Fibroblast of upper back skin (primary cell): ENCODE results near the gene TSLP.

ENCODE experiments used
- DNase-seq: peaks from one replicate; pipeline ENCODE4 v3.0.0-alpha.2; 2013

The TSLP gene

DNA sequence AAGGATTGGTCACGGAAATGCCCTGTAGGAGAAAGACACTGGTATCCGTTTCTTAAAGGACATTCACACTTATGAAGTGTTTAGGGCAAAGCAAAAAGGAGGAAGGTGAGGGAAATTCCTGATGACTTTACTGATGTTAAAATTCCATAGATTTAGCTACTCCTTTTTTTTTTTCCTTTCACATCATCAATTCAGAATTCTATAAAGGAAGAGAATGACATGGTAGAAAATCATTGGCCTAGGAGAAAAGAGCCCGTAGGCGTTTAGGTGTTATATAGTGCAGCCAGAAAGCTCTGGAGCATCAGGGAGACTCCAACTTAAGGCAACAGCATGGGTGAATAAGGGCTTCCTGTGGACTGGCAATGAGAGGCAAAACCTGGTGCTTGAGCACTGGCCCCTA, at the start of gene TSLP:
TSLP (plus strand) TSS at position 301 of the 400 bp plus-strand sequence. CDS start 178 bp downstream, outside the sequence.
- no peak for DNase-seq

DNA sequence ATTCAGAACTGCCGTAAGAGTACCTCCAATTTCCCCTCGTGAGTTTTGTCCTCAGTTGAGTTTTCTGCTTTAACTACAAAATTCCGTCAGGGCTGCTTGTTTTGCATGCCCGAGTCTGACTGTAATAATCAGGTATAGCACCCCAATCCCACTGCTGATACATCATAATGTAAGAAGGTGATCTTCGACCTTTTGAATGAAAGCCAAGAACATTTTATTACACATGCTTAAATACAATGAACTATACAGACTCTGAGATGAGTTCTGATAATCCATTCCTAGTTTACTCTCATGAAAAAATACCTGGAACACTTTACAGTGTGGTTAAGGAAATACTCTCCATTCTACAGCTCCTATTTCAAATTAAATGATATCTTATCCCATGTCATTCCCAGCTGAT, 49.2 kb upstream of the TSLP start:
- DNase-seq = no peak

DNA sequence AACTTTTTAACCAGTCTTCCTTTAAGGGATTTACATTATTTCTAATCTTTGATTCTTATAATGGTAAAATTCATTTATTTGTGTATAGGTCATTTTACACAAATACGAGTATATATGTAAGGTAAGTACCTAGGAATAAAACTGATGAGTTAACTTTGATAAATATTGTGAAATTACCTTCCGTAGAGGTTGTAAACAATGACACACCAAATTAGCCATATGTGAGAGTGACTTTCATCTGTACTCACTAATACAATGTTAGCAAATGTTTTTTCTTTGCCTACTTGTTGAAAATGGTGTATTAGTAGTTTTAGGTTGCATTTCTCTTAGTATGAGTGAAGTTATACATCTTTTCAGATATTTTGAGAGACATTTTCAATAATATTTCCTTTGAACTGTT, 42.6 kb upstream of the TSLP start:
- DNase-seq = no peak

DNA sequence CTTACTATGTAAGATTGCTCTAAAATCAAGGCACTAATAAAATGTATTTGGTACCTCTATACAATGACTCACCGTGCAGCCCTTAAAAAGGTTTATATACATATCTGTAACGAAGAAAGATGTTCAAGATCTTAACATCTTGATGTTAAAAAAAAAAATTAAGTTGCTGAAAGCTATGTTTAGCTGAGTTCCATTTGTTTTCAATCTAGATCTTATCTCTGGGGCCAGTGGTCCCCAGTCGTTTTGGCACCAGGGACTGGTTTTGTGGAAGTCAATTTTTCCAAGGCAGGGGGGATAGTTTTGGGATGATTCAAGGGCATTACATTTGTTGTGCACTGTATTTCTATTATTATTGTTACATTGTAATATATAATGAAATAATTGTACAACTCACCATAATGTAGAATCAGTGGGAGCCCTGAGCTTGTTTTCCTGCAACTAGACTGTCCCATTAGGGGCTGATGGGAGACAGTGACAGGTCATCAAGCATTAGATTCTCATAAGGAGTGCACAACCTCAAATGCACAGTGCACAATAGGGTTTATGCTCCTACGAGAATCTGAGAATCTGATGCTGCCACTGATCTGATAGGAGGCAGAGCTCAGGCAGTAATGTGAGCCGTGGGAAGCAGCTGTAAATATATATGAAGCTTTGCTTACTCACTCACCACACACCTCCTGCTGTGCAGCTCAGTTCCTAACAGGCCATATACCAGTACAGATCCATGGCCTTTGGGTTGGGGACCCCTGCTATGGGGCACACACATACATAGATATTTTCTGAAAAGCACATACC, 27.6 kb upstream of the TSLP start:
- peak; percentile 71 for DNase-seq

DNA sequence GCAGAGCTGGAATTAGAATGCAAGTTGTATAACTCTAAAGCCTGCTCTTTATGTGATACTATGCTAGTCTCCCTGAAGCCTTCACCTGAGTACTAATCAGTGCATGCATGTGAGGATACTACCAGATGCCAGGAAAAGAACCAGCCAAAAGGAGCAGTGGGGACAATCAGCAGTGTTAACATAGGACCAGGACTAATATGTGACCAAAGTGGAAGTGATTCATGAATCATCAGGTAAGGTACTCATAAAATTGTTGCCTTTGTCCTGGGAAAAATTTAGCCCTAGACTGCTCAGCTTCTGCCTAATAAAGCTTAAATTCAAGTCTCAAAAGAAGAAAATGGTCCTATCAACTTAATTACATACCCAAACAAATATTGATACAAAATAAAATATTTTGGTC, 13.4 kb upstream of the TSLP start:
- no peak for DNase-seq

DNA sequence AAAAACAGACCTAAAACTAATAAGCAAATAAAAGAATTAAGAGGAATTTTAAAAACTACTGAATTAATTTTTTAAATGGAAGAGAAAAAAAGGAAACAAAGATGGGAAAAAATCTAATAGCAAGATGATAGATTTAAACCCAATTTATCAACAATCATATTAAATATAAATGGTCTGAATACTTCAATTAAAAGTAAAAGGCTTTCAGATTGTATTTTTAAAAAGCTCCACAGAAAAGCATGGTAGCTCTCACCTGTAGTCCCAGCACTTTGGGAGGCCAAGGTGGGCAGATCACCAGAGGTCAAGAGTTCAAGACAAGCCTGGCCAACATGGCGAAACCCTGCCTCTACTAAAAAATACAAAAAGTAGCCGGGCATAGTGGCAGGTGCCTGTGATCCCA, 11.3 kb upstream of the TSLP start:
- no peak for DNase-seq

DNA sequence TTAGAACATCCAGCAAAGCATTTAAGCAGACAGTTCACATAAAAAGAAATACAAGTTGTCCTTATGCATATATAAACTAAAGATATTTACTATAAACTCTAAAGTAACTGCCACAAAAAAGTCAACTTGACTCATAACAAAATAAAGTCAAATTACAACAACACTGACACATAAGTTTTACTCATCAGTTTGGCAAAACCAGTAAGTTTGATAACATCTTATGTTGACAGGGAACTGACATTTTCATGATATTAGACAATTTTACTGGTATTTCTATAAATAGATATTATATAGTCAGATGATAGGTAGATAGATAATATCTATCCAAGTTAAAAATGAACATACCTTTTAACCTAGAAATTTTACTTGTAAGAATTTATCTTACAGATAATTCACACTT, 9.9 kb upstream of the TSLP start:
- no peak for DNase-seq

DNA sequence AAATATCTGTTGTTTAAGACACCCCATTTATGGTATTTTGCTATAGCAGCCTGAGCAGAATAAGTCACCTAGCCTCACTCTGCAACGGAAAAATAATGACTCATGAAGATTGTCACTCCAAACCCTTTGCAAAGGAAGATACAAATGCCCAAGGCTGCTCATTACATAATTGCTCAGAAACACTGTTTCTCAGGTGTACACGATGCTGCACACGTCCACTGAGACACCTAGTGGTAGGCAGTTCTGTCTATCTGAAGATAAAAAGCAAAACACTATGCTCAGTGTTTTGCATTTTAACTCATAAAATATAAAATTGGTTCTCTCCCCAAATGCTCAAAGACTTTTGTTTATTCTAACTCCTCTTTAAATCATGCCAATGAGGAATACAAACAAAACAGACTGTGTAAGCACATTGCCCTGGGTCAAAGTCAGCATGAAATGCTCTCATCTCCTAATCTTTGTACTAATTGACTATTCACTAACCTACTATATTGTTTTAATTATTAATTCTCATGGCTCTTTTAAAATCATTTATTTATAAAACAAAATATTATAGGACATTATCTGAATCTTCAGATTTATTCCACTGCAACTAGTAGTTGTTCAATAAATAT, 7.7 kb upstream of the TSLP start:
- DNase-seq = no peak

DNA sequence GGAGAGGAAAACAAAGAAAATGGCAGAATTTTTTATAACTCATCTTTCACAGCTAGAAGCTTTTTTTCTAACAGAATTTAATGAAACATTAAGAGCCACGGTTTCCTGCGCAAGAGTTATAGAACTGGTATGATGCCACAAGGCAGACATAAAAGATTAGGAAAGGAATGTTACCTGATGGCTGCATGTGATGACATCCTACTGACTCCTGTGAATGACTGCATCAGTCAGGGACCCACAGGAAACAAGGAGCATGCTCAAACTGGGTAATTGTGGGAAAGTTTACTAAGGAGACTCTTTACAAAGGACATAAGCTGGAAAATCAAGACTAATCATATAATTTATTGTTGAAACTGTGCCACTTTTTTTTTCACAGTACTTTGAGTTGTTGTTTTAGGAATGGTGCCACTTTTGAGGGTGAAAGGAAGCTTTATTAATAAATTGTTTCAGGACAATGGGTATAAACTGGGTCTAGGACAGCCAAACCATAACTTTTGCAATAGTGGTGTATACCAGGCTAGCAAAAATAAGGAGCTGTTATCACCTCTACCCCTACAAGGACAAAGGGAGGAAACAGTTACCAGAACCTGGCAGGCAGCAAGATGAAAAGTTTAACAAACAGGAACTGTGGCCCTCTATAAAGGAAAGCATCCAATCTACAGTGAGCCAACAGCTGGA, 5.1 kb upstream of the TSLP start:
- DNase-seq = no peak

DNA sequence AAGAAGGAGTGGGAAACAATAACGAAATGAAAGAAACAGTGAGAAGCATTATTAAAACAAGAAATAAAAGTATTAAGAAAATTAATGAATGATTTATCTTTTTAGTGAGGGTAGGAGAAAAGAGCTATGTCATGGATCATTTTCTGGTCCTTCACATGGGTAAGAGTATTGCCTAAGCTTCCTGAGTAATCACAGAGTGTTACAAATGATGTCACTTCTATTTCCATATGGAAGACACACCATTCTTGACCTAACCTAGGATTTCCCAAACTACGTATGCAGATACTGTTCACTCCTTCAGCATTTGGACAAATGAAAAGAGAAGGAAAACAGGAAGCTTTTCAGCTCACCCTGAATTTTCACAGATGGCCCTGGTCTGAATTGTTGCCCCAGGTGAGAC, 3.3 kb upstream of the TSLP start:
- no peak for DNase-seq

DNA sequence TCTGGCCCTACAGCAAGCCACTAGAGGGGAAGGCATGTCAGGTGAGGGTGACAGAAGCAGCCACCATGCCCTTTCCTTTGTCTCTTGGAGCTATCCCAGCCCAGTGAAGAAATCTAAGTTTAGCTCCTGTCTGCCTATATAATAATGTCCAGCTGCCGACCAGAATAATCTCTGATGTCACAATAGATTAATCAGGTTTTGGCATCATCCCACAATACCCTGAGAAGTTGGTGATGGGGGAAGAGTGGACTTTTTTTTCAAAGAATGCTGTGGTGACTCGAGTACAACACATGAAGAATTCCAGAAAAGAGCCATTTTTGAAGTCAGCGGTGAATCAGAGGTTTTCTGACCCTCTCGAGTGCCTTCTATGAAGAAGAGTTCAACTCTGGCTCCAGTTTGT, 1.7 kb upstream of the TSLP start:
- peak; percentile 88 for DNase-seq

DNA sequence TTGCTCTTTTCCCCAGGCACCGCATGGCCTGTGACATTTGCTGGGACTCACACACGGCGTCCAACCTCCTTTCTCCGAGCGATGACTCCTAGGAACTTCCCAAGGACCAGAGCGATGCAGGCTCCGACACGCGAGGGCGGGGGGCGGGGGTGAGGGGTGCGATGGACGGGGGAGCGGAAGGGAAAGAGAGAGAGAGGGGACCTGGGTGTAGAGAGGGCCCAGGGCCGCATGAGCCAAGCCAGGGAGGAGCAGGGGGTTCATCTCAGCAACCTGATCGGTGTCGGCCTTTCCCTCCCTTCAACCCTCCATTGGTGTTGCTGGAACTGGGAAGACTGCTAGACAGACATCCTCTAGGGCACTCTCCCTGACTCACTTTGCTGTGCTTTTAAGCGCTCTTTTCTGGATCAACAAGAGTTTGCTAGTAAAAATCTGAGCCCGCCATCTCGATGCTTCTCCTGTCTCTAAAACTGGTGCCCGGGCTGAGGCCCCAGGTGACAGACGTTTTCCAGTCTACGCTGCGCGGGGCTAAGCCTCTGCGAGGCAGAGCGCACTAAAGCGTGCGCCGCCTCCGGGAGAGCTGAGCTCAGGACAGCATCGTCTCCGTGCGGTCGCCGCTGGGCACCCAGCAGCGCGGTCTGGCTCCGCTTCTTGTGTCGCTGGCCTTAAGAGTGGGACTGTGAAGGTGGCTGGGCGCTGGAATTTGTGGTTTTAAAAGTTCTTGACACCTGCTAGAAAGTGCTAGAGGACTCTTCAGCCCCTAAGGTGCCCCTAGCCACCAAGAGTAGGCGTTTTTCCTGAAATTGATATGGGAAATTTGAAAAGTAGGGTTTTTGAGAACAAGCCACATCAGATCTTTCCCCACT, 1.0 kb upstream of the TSLP start:
- DNase-seq = no peak

DNA sequence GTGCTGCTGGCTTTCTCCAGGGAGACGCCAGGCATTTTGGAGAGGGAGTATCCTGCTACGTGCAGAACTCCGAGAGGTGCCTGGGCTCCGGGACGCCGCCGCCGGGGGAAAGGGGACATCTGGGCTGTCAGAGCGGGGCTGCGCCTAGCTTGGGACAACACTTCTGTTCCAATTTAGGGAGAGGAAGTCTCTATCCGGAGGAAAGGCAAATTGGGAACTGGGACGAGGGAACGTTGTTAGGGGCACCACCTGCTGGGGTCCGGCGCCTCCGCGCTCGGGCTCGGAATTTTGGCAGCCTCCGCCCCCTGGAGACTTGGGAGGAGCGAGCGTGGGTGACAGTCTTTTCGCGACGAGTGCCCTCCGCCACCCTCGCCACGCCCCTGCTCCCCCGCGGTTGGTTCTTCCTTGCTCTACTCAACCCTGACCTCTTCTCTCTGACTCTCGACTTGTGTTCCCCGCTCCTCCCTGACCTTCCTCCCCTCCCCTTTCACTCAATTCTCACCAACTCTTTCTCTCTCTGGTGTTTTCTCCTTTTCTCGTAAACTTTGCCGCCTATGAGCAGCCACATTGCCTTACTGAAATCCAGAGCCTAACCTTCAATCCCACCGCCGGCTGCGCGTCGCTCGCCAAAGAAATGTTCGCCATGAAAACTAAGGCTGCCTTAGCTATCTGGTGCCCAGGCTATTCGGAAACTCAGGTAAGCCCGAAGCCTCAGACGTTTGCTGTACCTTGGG, 1.6 kb downstream of the TSLP start:
- DNase-seq = no peak

DNA sequence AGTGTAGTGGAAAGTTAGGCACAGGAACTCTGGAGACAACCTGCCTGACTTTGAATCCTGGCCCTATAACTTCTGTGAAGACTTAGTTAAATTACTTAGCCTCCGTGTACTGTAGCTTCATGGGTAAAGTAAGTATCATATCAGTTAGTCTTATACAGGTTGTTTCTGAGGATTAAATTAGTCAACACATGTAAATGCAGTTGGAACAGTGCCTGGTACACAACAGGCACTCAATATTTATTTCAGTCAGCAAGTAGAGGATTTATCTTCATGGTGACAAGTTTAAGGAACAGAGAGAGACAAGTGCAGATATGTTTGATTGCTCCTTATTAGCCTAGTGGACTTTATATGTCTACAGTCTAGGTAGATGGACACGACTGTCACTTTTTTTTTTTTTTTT, 2.7 kb downstream of the TSLP start:
- DNase-seq = no peak

DNA sequence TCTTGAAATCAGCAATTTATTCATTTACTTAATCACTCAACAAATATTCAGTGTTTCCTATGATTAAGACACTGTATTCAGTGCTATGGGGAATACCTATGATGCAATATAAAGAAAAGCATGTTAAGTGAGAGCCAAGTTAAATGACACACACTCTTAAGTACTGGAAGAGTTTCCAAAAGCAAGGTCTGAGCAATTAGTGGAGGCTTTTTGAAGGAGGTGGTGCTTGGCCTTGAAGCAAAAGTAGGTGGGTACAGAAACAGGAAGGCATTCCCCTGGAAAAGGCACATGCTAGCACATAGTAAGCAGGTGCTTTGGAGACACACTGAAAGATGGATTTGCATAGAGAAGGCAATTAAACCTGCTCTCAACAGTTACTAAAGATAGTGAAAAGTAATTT, 4.0 kb downstream of the TSLP start:
- peak; percentile 95 for DNase-seq

DNA sequence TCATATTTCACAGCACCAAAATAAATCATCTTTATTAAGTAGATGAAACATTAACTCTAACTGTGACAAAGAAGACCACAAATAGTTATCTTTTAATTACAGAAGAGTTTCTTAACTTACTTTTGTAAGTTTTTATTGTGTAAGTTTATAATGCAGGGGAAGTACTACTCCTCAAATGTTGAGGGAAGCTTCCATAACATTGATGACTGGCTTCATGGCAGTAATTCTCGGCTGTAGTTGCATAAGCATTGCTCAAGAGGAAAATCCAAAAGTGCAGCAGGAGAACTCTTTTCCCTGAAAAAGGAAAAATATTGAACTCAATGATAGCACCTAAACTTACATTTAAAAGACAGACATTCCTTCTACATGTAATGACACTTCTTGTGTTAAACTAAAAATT, 4.6 kb downstream of the TSLP start:
- peak; percentile 23 for DNase-seq

DNA sequence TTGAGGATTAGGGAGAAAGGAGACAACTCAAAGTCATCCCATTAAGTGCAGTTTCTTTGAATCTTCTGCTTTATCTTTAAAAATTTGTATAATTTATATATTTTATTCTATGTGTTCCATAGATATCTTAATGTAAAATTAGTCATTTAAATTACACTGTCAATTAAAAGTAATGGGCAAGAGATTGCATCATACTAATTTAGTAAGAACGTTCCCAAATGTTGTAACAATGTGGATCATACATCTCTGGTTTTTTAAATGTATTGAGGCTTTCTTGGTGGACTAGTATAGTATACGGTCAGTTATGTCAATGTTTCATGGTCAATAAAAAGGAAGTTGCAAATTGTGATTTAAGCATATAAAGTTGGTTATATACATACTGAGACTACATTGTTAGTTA, 6.2 kb downstream of the TSLP start:
- no peak for DNase-seq

DNA sequence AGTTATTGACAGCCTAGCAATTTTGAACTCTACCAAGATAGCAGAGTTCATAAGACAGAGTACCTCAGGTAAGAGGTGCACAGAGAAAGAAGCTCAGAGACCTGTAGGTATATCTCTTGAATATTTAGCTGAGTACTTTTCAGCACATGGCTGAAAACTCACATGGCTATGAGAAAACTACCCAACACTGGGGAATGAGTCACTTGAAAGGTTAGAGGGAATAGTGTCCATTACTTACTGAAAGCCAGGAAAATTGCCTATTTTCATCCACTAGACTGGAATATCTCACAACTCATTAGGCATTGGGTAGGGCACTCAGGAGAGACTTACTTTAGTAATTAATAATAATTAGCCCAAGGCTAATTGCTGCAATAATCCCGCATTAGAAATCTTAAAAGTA, 8.3 kb downstream of the TSLP start:
- no peak for DNase-seq

DNA sequence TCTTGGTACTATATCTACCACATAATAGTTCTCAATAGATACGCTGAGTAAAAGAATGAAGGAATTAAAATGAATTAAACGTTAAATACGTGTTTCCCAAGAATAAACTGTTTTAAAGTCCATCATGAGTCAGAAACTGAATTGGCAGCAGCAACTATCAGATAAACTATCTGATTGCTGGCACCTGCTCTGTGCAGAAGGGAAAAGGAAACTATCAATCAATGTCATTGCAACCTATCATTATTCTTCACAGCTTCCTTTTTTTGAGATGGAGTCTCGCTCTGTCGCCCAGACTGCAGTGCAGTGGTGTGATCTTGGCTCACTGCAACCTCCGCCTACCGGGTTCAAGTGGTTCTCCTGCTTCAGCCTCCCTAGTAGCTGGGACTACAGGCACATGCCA, 11.8 kb downstream of the TSLP start:
- DNase-seq = no peak

DNA sequence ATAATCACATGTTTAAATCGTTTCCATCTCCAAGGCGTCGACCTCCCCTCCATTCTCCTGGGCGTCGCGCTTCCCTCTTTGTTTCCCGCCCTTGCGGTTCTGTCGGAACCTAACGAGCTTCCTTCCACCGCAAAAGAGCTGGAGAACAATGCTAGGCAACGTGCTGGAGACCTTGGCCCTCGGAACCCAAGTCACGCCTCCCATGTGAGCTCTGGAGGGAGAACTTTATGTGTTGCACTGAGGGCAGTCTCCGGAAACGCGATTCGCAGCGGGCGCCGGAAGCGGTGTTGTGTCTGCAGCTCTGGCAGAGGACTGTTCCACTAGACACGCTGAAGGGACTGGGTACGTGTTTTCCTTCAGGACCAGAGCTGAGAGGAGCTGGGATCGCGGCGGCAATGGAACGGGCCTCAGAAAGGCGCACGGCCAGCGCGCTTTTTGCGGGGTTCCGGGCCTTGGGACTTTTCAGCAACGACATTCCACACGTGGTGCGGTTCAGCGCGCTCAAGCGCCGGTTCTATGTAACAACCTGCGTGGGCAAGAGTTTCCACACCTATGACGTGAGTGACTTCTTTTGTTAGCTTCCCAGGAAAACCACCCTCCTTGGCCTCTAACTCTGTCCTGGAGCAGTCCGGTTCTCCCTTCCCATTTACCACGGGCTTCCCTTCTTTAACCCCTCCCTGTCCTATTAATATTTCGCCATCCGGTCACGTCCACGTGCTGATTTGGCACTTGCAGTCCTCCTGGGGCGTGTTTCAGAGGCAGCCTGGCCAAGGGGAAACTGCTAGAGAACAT, 20.7 kb downstream of the TSLP start, which contains the start of gene WDR36:
WDR36 (plus strand) TSS at position 287 of the 792 bp plus-strand sequence; CDS start at position 396, 109 bp downstream.
- peak; percentile 92 for DNase-seq

DNA sequence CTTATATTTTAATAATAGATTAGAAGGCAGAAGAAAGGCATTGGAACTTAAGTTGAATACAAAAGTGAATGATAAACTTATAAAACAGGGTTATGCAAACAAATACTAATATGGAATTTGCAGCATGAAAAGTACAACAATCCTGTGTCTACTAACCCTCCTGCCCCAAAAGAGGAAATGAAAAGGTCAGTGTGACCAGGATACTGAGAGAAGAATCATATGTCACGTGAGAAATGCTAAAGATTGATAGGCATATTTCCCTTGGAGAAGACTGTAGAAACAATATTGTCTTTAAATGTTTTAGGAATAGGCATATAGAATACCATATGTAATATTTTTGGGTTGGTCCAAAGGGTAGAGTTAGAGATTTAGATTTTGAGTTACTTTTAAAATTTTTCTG, 24.5 kb downstream of the TSLP start:
- no peak for DNase-seq
